GM12878 (cell line): Measurements from ENCODE around the gene AKNA. TPM values are rescaled to one million over a fixed set of nuclear protein-coding genes. Genes with fewer than 3 reads are reported as not detected.

ENCODE experiments used
- ATAC-seq: fragments of 200-7000 bp; cut with Tn5 transposase; 3 replicates; pipeline ENCODE4 v1.9.1; 2020; ENCODE audit warnings: mild to moderate bottlenecking, moderate library complexity
- BruUV-seq: library from RNA; stranded (reverse); fragments of 400-500 nt; replicated peaks from 2 replicates; lab custom pipeline; 2021; lab: Mats Ljungman, UMichigan
- CTCF ChIA-PET: fragments of 300-600 bp; sonication (Branson Sonifier 250); formaldehyde crosslinking; extraction: SDS; loops from one replicate; lab custom pipeline; 2021; ENCODE audit warnings: inconsistent platforms; lab: Yijun Ruan, JAX
- POLR2A ChIA-PET: fragments of 350-600 bp; formaldehyde crosslinking; extraction: SDS; loops from one replicate; lab custom pipeline; 2021; ENCODE audit warnings: inconsistent platforms; lab: Charles Lee
- RAD21 ChIA-PET: fragments of 300-600 bp; sonication (Branson Sonifier 250); formaldehyde crosslinking; loops from one replicate; lab custom pipeline; 2023; ENCODE audit warnings: antibody characterized with exemption; ENCODE audit not compliant: unreplicated experiment; lab: Charles Lee
- SMC1A ChIA-PET: fragments of 300-600 bp; sonication (Branson Sonifier 250); formaldehyde crosslinking; loops from one replicate; lab custom pipeline; 2023; ENCODE audit not compliant: unreplicated experiment, uncharacterized antibody; lab: Charles Lee
- DNase-seq: peaks from one replicate; pipeline ENCODE4 v3.0.0-alpha.2; 2011; ENCODE audit warnings: low read depth, low spot score
- FAIRE-seq: peaks from 3 replicates; lab custom pipeline; 2011; peaks lifted over from hg19 to GRCh38; lab: Jason Lieb, UNC
- H2AFZ ChIP-seq: 2 replicates; pipeline ENCODE4 v1.6.0; 2011; ENCODE audit warnings: low read depth, low read length, control low read depth; ENCODE audit not compliant: control insufficient read depth
- H3K27ac ChIP-seq: 2 replicates; pipeline ENCODE4 v1.5.1; 2011; ENCODE audit warnings: control low read depth; ENCODE audit not compliant: control insufficient read depth, insufficient read depth
- H3K27me3 ChIP-seq, 2 experiments: replicated peaks in 1 of 2; 2 replicates each; pipeline versions ENCODE4 v1.6.0 to v1.6.1; 2011; ENCODE audit warnings: low read length in 1 of 2; ENCODE audit not compliant: control insufficient read depth in 2 of 2, insufficient read depth in 2 of 2
- H3K36me3 ChIP-seq, 2 experiments: 2 replicates each; pipeline ENCODE4 v1.5.1; 2011; ENCODE audit warnings: low read length in 1 of 2; ENCODE audit not compliant: control insufficient read depth in 2 of 2, insufficient read depth in 2 of 2
- H3K4me1 ChIP-seq: 2 replicates; pipeline ENCODE4 v1.6.1; 2011; ENCODE audit warnings: mild to moderate bottlenecking, low read length, moderate library complexity, mixed read lengths; ENCODE audit not compliant: control insufficient read depth, insufficient read depth
- H3K4me2 ChIP-seq: 2 replicates; pipeline ENCODE4 v1.6.0; 2011; ENCODE audit warnings: control low read depth; ENCODE audit not compliant: control insufficient read depth, insufficient read depth
- H3K4me3 ChIP-seq: fragments of 200-600 bp; sonication (generic); 2 replicates; pipeline ENCODE4 v1.5.1; 2016
- H3K79me2 ChIP-seq: 2 replicates; pipeline ENCODE4 v1.6.0; 2011; ENCODE audit warnings: low read length; ENCODE audit not compliant: control insufficient read depth, insufficient read depth
- H3K9ac ChIP-seq: 2 replicates; pipeline ENCODE4 v1.8.0; 2011; ENCODE audit warnings: low read length, control low read depth, mixed read lengths; ENCODE audit not compliant: control insufficient read depth, insufficient read depth
- H3K9me3 ChIP-seq: replicated peaks from 3 replicates; pipeline ENCODE4 v1.5.1; 2011; ENCODE audit warnings: mild to moderate bottlenecking, low read length; ENCODE audit not compliant: control insufficient read depth, insufficient read depth
- H4K20me1 ChIP-seq: 2 replicates; pipeline ENCODE4 v1.6.0; 2011; ENCODE audit not compliant: control insufficient read depth, insufficient read depth
- ASH2L ChIP-seq: fragments of 300-600, 200-600 bp; sonication (generic); IDR thresholded peaks from 2 replicates; pipeline ENCODE4 v1.6.1; 2017; ENCODE audit warnings: low read depth, mild to moderate bottlenecking, borderline replicate concordance
- BACH1 ChIP-seq: fragments of 450-650 bp; IDR thresholded peaks from 2 replicates; pipeline ENCODE4 v1.6.1; 2017; ENCODE audit warnings: mild to moderate bottlenecking, borderline replicate concordance
- CREM ChIP-seq: IDR thresholded peaks from 2 replicates; pipeline ENCODE4 v1.6.1; 2014; ENCODE audit warnings: antibody characterized with exemption, low read depth
- GABPA ChIP-seq: IDR thresholded peaks from 2 replicates; pipeline ENCODE4 v1.6.1; 2014; ENCODE audit warnings: antibody characterized with exemption, low read depth, mild to moderate bottlenecking, inconsistent platforms
- JUNB ChIP-seq: IDR thresholded peaks from 2 replicates; pipeline ENCODE4 v1.6.1; 2016; ENCODE audit warnings: antibody characterized with exemption, mild to moderate bottlenecking
- NFXL1 ChIP-seq: fragments of 450-650 bp; IDR thresholded peaks from 2 replicates; pipeline ENCODE4 v1.6.1; 2017; ENCODE audit warnings: antibody characterized with exemption, mild to moderate bottlenecking, borderline replicate concordance
- RELA ChIP-seq: fragments of 450-650 bp; IDR thresholded peaks from 2 replicates; pipeline ENCODE4 v1.8.0; 2014; ENCODE audit warnings: borderline replicate concordance; ENCODE audit not compliant: partially characterized antibody
- SPI1 ChIP-seq: IDR thresholded peaks from 2 replicates; pipeline ENCODE4 v1.6.1; 2011; ENCODE audit warnings: low read depth, mild to moderate bottlenecking, low read length, moderate library complexity, borderline replicate concordance; ENCODE audit not compliant: insufficient read depth
- STAT3 ChIP-seq: IDR thresholded peaks from 2 replicates; pipeline ENCODE4 v1.6.1; 2011; ENCODE audit warnings: low read depth, low read length, improper control_type of control experiment
- WGBS: methylation state at CpG from one replicate; pipeline ENCODE4 v1.1.6; 2016; ENCODE audit warnings: low lambda C conversion rate; ENCODE audit not compliant: insufficient replicate concordance, insufficient coverage; ENCODE audit errors: missing lambda C conversion rate; 5-methylcytosine and 5-hydroxymethylcytosine counted together
- in situ Hi-C: fragments of 300-500 bp; cut with MboI; formaldehyde crosslinking; loops from 9 replicates; pipeline ENCODE4 v1.14.3; 2018; ENCODE audit warnings: mixed read lengths
- intact Hi-C: fragments of 100-400 bp; cut with micrococcal nuclease; formaldehyde crosslinking; loops from one replicate; pipeline ENCODE4 v1.14.2; 2022; ENCODE audit not compliant: unreplicated experiment
- polyA plus RNA-seq, 11 experiments: library from polyadenylated mRNA; depleted of rRNA in 4 of 11; unstranded in 6 of 11; stranded (reverse) in 5 of 11; fragments of >200 nt; fragmentation: Nextera tagmentation in 4 of 11; fragmentation: Illumina TruSeq in 1 of 11; extraction: Ambion mirVana in 4 of 11; extraction: Trizol in 1 of 11; gene quantifications; 1 replicate in 1 of 11; 2 replicates in 10 of 11; pipeline versions ENCODE4 v1.2.1 to v1.2.3, GENCODE V29; 2011 to 2016; ENCODE audit warnings: inconsistent platforms in 2 of 11, missing spikeins in 2 of 11, low read depth in 1 of 11
- total RNA-seq, 4 experiments: library from RNA; depleted of rRNA in 3 of 4; stranded (reverse); fragments of >200 nt in 3 of 4; fragmentation: Illumina TruSeq in 1 of 4; extraction: Trizol in 1 of 4; gene quantifications; 2 replicates each; pipeline versions ENCODE4 v1.2.1 to v1.2.3, GENCODE V29; 2013 to 2021
- TF ChIP-seq, protein P1 (sequence below): IDR thresholded peaks from 2 replicates; pipeline ENCODE4 v1.6.1; 2011; ENCODE audit warnings: borderline replicate concordance, low read depth, mild to moderate bottlenecking, moderate library complexity, low read length; ENCODE audit not compliant: insufficient read depth, poor library complexity, severe bottlenecking
- TF ChIP-seq, protein P2 (sequence below): fragments of 450-650 bp; IDR thresholded peaks from 2 replicates; pipeline ENCODE4 v1.6.1; 2014; ENCODE audit warnings: mild to moderate bottlenecking
- TF ChIP-seq, protein P3 (sequence below): IDR thresholded peaks from 2 replicates; pipeline ENCODE4 v1.6.1; 2012; ENCODE audit warnings: low read depth, low read length, improper control_type of control experiment
- TF ChIP-seq, protein P4 (sequence below): IDR thresholded peaks from 2 replicates; pipeline ENCODE4 v1.6.1; 2012; ENCODE audit warnings: low read depth, low read length, improper control_type of control experiment
- TF ChIP-seq, protein P5 (sequence below): IDR thresholded peaks from 2 replicates; pipeline ENCODE4 v1.6.1; 2011; ENCODE audit warnings: low read depth, mild to moderate bottlenecking, low read length, moderate library complexity, borderline replicate concordance; ENCODE audit errors: extremely low read depth

Gene AKNA
- total and polyA plus RNA-seq, 10 of the 15 experiments (the other 5 are each of a cell fraction or from before 2014, with no cell fraction given): 1.6 to 132 (median 35.3) TPM

DNA sequence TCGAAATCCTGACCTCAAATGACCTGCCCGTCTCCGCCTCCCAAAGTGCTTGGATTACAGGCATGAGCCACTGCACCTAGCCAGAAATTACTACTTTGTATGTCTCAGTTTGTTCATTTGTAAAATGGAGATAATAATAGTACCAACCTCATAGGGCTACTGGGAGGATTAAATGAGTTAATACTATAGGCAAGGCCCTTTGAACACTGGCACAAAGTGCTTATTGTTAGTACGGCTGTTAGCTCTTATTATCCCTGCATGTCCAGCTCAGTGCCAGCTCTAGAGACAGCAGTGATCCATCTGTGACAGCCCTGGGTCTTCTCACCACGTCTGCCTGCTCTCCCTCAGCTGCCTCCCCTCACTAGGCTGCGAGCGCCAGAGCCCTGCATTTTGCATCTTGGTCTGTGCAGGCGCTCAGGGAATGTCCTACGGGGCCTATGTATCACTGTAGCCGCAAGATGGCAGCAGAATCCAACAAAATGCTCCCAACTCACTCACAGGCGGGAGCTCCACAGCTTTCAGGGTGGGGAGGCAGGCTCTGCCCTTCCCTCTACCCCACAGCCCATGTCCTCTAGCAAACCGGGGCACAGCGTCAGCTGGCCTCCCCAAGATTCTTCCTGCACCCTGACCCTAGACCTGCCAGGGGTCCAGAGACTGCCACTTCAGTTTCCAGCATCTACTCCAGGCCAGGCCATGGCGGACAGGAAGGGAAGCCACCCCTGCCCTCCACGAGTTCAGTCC lies 17.7 kb upstream of the AKNA start:
- FAIRE-seq (peak; percentile 85), DNase-seq (no peak), ATAC-seq (peak; percentile 98)
- WGBS: 16% methylated on average over 15 of the region's 15 CpGs
- Histone ChIP-seq H3K27me3 (no peaks in the 10 kb centered on the region; a peak in 1 of 4 replicates), H2AFZ (no peak overlapping the region; the same call in 1 of the 2 replicates), H3K4me2 (no peak overlapping the region), H3K36me3 (no peaks in the 10 kb centered on the region; a peak in 1 of 4 replicates), H3K9me3 (no peaks in the 10 kb centered on the region), H3K27ac (no peak overlapping the region), H3K4me1 (peaks cover 5% of the 10 kb centered on the region; the same call in 1 of the 2 replicates), H4K20me1 (no peaks in the 10 kb centered on the region; the same call in 1 of the 2 replicates), H3K4me3 (no peak overlapping the region), H3K9ac (no peak overlapping the region), H3K79me2 (no peaks in the 10 kb centered on the region)
- ChIA-PET RAD21 (interaction anchor here (0.6 to 7.1 kb wide), 33 partner anchors 9 to 609 kb away, joined by 3 to 69 read pairs (median 4); partner anchors contain the start of genes AKNA and WHRN), SMC1A (interaction anchor here (0.6 to 6.8 kb wide), 35 partner anchors 10 to 298 kb away, joined by 3 to 75 read pairs (median 4); partner anchors contain the start of gene WHRN), POLR2A (interaction anchor here (0.5 to 1.9 kb wide), 5 partner anchors 13 to 248 kb away, joined by 4 to 7 read pairs (median 6); no protein-coding TSS in a partner anchor), CTCF (interaction anchor here (0.5 to 7.4 kb wide), 62 partner anchors 9 to 609 kb away, joined by 3 to 115 read pairs (median 4); partner anchors contain the start of genes TEX53 and WHRN)
- in situ Hi-C loops (loop anchor here (5.0 kb wide), 2 partner anchors 242 to 607 kb away; no protein-coding TSS in a partner anchor), intact Hi-C loops (loop anchor here (1.0 to 5.0 kb wide), 5 partner anchors 66 to 609 kb away; partner anchors contain the start of gene WHRN)
- BruUV-seq: no TSS peak
- TF ChIP-seq GABPA: no peak
- TF ChIP-seq, protein P1, sequence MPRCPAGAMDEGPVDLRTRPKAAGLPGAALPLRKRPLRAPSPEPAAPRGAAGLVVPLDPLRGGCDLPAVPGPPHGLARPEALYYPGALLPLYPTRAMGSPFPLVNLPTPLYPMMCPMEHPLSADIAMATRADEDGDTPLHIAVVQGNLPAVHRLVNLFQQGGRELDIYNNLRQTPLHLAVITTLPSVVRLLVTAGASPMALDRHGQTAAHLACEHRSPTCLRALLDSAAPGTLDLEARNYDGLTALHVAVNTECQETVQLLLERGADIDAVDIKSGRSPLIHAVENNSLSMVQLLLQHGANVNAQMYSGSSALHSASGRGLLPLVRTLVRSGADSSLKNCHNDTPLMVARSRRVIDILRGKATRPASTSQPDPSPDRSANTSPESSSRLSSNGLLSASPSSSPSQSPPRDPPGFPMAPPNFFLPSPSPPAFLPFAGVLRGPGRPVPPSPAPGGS: no peak
- TF ChIP-seq ASH2L: no peak
- TF ChIP-seq CREM: no peak
- no peak for TF ChIP-seq STAT3
- no peak for TF ChIP-seq BACH1
- TF ChIP-seq NFXL1: no peak
- no peak for TF ChIP-seq JUNB
- TF ChIP-seq RELA: peak; percentile 46
- TF ChIP-seq, protein P2, sequence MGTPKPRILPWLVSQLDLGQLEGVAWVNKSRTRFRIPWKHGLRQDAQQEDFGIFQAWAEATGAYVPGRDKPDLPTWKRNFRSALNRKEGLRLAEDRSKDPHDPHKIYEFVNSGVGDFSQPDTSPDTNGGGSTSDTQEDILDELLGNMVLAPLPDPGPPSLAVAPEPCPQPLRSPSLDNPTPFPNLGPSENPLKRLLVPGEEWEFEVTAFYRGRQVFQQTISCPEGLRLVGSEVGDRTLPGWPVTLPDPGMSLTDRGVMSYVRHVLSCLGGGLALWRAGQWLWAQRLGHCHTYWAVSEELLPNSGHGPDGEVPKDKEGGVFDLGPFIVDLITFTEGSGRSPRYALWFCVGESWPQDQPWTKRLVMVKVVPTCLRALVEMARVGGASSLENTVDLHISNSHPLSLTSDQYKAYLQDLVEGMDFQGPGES: no peak
- TF ChIP-seq, protein P3, sequence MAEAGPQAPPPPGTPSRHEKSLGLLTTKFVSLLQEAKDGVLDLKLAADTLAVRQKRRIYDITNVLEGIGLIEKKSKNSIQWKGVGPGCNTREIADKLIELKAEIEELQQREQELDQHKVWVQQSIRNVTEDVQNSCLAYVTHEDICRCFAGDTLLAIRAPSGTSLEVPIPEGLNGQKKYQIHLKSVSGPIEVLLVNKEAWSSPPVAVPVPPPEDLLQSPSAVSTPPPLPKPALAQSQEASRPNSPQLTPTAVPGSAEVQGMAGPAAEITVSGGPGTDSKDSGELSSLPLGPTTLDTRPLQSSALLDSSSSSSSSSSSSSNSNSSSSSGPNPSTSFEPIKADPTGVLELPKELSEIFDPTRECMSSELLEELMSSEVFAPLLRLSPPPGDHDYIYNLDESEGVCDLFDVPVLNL: no peak
- TF ChIP-seq, protein P4, sequence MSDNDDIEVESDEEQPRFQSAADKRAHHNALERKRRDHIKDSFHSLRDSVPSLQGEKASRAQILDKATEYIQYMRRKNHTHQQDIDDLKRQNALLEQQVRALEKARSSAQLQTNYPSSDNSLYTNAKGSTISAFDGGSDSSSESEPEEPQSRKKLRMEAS: no peak
- TF ChIP-seq, protein P5, sequence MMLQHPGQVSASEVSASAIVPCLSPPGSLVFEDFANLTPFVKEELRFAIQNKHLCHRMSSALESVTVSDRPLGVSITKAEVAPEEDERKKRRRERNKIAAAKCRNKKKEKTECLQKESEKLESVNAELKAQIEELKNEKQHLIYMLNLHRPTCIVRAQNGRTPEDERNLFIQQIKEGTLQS: no peak
- TF ChIP-seq SPI1: no peak
